Kidney epithelial cell (primary cell): ENCODE results near the gene POLN. TPM values are rescaled to one million over a fixed set of nuclear protein-coding genes. Genes with fewer than 3 reads are reported as not detected.

Experiments used
- DNase-seq: peaks from one replicate; pipeline ENCODE4 v3.0.0-alpha.2; 2010; ENCODE audit warnings: low read depth
- H3K27me3 ChIP-seq: 2 replicates; pipeline ENCODE4 v1.6.0; 2011; ENCODE audit warnings: low read length; ENCODE audit not compliant: control insufficient read depth, insufficient read depth
- H3K36me3 ChIP-seq: 2 replicates; pipeline ENCODE4 v1.5.1; 2011; ENCODE audit warnings: low read length; ENCODE audit not compliant: control insufficient read depth, insufficient read depth
- H3K4me3 ChIP-seq: 2 replicates; pipeline ENCODE4 v1.5.1; 2011; ENCODE audit warnings: low read depth, mild to moderate bottlenecking, control low read depth, low read length
- total RNA-seq: library from RNA; depleted of rRNA; stranded (reverse); fragments of >200 nt; gene quantifications from 2 replicates; pipeline ENCODE4 v1.2.3, GENCODE V29; 2015
- TF ChIP-seq, protein P1 (sequence below): IDR thresholded peaks from 2 replicates; pipeline ENCODE4 v1.5.1; 2011; ENCODE audit warnings: mild to moderate bottlenecking, moderate library complexity, low read length, control low read depth, inconsistent platforms; ENCODE audit not compliant: insufficient read depth, poor library complexity, severe bottlenecking

POLN gene
- total RNA-seq, 1 donor from 2014 or later: 0.38 TPM

DNA sequence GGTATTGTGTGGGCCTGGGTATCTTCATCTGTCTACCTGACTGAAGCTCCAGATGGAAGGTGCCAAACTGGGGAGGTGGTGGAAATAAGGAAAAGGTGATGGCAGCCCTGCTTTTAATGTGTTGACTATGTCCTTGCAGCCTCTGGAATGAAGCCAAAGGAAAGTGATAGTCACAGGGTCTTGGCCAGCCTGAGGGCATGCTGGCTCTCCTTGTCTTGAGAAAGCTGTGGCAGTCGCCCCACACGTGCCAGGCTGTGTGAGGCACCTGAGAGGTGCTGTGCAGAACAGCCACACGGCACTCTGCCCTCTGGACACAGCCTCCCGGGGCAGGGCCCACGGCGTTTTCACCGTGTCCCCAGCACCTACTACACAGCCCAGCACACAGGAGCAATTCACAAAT is 105.2 kb downstream of the POLN start:
- H3K27me3 ChIP-seq: no peaks in the 10 kb centered on the region
- no peak for DNase-seq
- H3K4me3 ChIP-seq: no peak overlapping the region
- TF ChIP-seq, protein P1, sequence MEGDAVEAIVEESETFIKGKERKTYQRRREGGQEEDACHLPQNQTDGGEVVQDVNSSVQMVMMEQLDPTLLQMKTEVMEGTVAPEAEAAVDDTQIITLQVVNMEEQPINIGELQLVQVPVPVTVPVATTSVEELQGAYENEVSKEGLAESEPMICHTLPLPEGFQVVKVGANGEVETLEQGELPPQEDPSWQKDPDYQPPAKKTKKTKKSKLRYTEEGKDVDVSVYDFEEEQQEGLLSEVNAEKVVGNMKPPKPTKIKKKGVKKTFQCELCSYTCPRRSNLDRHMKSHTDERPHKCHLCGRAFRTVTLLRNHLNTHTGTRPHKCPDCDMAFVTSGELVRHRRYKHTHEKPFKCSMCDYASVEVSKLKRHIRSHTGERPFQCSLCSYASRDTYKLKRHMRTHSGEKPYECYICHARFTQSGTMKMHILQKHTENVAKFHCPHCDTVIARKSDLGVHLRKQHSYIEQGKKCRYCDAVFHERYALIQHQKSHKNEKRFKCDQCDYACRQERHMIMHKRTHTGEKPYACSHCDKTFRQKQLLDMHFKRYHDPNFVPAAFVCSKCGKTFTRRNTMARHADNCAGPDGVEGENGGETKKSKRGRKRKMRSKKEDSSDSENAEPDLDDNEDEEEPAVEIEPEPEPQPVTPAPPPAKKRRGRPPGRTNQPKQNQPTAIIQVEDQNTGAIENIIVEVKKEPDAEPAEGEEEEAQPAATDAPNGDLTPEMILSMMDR: no peak
- H3K36me3 ChIP-seq: no peaks in the 10 kb centered on the region

DNA sequence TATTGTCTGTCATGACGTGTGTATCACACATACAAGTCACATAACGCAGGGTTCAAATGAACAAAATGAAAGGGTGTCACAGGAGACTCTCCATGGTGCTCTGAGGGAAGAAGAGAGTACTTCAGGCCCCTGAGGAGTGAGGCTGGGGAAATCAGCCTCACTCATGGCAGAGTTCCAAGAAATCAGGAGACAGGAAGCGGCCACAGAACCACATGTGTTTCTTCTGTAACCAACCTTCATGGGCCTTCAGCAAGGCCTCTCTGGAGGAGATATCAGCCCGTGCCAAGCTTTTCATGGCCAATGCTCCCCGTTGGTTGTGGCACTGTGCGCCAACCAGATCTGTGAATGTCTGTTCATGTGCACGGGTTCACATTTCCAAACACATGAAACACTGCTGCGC is 106.8 kb downstream of the POLN start:
- DNase-seq: no peak
- Histone ChIP-seq H3K27me3 (no peaks in the 10 kb centered on the region), H3K4me3 (no peak overlapping the region), H3K36me3 (no peaks in the 10 kb centered on the region)
- TF ChIP-seq, protein P1: no peak

DNA sequence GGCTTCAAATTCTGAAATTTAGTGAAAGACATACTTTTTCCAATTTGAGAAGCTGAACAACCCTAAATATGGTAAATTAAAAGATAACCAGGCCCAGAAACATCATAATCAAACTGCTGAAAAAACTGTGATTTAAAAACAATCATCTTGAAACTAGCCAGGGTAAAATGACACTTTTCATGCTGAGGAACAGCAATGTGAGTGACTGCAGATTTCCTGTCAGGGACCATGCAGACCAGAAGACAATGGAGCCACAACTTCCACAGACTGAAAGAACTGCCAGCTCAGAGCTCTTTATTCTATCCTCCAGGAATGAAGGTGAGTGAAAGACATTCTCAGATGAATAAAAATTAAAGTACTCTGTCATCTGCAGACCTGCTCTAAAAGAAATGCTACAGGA is 109.5 kb downstream of the POLN start:
- TF ChIP-seq, protein P1: no peak
- DNase-seq: no peak
- H3K36me3 ChIP-seq: no peaks in the 10 kb centered on the region

DNA sequence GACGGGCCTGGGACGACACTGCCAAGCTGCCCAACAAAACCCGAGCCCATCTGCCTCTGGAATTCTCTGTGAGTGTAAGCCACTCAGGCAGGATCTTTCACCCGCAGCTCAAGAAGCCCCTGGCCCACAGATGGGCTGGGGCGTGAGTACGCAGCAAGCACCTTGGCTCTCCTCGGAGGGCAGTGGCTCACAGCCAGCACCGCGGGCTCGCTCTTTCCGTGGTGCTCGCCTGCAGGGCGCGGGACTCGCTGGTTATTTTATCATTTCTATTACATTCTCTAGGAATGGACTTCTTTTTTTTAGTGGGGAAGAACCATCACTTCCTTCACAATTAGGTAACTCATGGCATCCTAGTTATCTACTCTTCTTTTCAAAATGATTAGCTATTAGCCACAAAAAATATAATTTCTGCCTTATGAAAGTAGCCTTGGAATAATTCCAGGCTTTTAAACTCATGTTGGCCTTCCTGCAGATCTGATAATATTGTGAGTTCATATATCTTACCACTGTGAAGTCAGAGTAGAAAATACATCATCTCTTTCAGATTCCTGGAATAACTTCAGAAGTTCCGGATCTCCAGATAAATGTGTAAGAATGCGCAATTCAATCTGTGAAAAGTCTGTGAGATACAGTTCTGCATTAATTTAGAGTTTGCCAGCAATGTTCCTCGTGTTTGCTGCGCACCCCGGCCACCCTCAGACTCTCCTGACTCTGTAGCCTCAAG is 114.2 kb downstream of the POLN start:
- DNase-seq: no peak
- Histone ChIP-seq H3K27me3 (no peaks in the 10 kb centered on the region), H3K4me3 (no peak overlapping the region), H3K36me3 (no peaks in the 10 kb centered on the region)
- TF ChIP-seq, protein P1: no peak

More for the DNA sequence above, 109.5 kb downstream of the POLN start:
- H3K27me3 ChIP-seq: no peaks in the 10 kb centered on the region
- no peak overlapping the region for H3K4me3 ChIP-seq

DNA sequence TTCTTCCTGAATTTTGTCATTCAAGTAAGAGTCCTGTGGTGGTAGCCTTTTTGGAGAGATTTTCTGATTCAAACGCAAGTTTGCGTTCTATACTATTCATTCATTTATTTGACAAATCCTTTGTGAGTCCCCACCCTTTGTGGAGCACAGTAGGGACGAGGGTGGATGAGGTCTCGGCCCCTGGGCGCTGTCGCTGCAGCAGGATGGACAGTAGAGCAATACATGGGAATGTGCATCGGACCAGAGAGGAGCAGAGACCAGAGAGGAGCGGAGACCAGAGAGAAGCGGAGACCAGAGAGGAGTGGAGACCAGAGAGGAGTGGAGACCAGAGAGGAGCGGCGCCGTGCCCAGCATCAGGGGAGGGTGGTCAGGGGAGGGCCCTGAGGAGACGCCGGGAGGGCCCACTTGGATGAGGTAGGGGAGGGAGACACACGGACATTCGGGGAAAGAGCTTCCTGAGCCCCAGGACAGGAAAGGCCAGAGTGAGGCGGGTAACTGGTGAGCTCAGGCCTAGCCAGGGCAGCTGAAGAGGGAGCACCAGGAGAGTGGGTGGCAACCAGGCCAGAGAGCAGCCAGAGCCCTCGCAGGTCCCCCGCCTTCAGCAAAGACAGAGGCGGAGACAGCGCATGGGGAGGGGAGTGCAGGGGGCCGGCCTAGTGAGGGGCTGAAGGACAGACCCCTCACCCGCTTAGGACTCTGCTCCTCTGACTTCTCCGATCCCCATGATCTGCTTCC is 115.4 kb downstream of the POLN start:
- TF ChIP-seq, protein P1: no peak
- no peak overlapping the region for H3K4me3 ChIP-seq
- DNase-seq: no peak
- H3K36me3 ChIP-seq: no peaks in the 10 kb centered on the region
- no peaks in the 10 kb centered on the region for H3K27me3 ChIP-seq
